Skin epidermis (tissue), 12 donors: ENCODE data around the gene TRMT5.

Experiments
- H3K27ac ChIP-seq, 21 experiments: fragments of 200-600 bp; sonication (generic) in 11 of 21; one replicate each; pipeline ENCODE4 v1.5.0; 2020; ENCODE audit warnings: mild to moderate bottlenecking in 3 of 21, inconsistent platforms in 2 of 21, moderate library complexity in 2 of 21
- H3K4me3 ChIP-seq, 7 experiments: fragments of 200-600 bp; sonication (generic) in 2 of 7; one replicate each; pipeline ENCODE4 v1.5.0; 2020; ENCODE audit warnings: inconsistent platforms in 2 of 7, mild to moderate bottlenecking in 2 of 7, moderate library complexity in 1 of 7

Gene TRMT5

GRCh38 chr14:60968671-60969070 lies 12.2 kb downstream of the TRMT5 start:
- no peak overlapping the region for H3K27ac ChIP-seq

GRCh38 chr14:60968099-60968498 lies 12.8 kb downstream of the TRMT5 start:
- Histone ChIP-seq H3K4me3 (no peak overlapping the region), H3K27ac (no peak overlapping the region)

More at GRCh38 chr14:60968671-60969070, 12.2 kb downstream of the TRMT5 start:
- no peak overlapping the region for H3K4me3 ChIP-seq

- H3K4me3 ChIP-seq: no peak overlapping the region
These were observed 15.5 kb downstream of the TRMT5 start for GRCh38 chr14:60965402-60965801.

GRCh38 chr14:60964904-60965303 lies 16.0 kb downstream of the TRMT5 start:
- no peak overlapping the region for H3K4me3 ChIP-seq
- H3K27ac ChIP-seq: no peak overlapping the region

More at GRCh38 chr14:60965402-60965801, 15.5 kb downstream of the TRMT5 start:
- H3K27ac ChIP-seq: no peak overlapping the region

- no peak overlapping the region for H3K27ac ChIP-seq
These were observed 17.1 kb downstream of the TRMT5 start for GRCh38 chr14:60963761-60964160.

GRCh38 chr14:60958146-60958545 lies 22.7 kb downstream of the TRMT5 start:
- H3K4me3 ChIP-seq: no peak overlapping the region
- H3K27ac ChIP-seq: no peak overlapping the region

More at GRCh38 chr14:60963761-60964160, 17.1 kb downstream of the TRMT5 start:
- H3K4me3 ChIP-seq: no peak overlapping the region

DNA sequence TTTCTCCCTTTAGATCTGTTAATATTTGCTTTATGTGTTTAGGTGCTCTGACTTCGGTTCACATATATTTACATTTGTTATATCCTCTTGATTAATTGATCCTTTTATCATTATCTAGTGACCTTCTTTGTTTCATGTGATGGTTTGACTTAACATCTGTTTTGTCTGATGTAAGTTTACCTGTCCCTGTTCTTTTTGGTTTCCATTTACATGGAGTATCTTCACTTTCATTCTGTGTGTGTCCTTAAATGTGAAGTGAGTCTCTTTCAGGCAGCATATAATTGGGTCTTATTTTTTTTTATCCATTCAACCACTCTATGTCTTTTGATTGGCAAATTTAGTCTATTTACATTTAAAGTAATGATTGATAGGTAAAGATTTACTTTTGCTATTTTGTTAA lies 24.2 kb downstream of the TRMT5 start:
- no peak overlapping the region for H3K27ac ChIP-seq
- no peak overlapping the region for H3K4me3 ChIP-seq

GRCh38 chr14:60956202-60956601 lies 24.7 kb downstream of the TRMT5 start:
- H3K27ac ChIP-seq: no peak overlapping the region
- no peak overlapping the region for H3K4me3 ChIP-seq

GRCh38 chr14:60951776-60952435 lies 29.0 kb downstream of the TRMT5 start:
- Histone ChIP-seq H3K27ac (no peak overlapping the region), H3K4me3 (no peak overlapping the region)

DNA sequence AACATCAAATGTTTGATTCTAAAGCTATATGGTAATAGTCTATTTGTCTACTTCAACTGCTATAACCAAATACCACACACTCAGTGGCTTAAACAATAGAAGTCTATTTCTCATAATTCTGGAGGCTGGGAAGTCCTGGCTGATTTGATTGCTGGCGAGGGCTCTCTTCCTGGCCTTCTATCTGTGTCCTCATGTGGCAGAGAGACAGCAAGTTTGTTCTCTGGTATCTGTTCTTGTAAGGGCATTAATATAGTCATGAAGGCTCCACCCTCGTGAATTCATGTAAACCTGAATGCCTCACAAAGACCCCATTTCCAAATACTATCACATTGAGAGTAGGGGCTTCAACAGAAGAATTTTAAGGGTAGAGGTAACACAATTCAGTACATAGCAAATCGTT lies 34.1 kb downstream of the TRMT5 start:
- no peak overlapping the region for H3K27ac ChIP-seq
- H3K4me3 ChIP-seq: no peak overlapping the region

DNA sequence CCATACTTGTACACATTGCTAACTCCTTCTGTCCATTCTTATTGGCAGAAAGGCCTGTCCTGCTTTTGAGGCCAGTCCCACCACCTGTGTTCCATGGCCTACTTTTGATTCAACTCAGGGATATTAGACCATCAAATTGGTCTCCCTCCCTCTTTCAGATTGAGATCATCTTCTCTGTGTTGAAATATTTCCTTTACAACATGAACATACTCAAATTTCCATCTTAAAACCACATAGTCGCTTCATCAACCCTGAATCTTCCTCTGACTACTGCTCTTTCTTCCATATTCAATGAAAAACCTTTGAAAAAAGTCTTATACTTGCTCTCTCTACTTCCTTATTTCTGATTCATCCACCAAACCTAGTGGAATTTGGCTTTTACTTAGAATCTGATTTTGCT lies 34.9 kb downstream of the TRMT5 start:
- no peak overlapping the region for H3K27ac ChIP-seq
- H3K4me3 ChIP-seq: no peak overlapping the region

DNA sequence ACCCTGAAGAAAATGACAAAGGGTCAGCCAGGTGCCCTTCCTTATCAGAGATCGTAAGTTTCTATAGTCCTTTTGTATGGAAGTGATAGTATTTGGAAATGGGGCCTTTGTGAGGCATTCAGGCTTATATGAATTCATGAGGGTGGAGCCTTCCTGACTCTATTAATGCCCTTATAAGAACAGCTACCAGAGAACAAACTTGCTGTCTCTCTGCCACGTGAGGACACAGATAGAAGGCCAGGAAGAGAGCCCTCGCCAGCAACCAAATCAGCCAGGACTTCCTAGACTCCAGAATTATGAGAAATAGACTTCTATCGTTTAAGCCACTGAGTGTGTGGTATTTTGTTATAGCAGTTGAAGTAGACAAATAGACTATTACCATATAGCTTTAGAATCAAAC lies 36.7 kb downstream of the TRMT5 start:
- Histone ChIP-seq H3K27ac (no peak overlapping the region), H3K4me3 (no peak overlapping the region)

- no peak overlapping the region for H3K27ac ChIP-seq
- H3K4me3 ChIP-seq: no peak overlapping the region
These were observed 37.2 kb downstream of the TRMT5 start for GRCh38 chr14:60943637-60944032.

DNA sequence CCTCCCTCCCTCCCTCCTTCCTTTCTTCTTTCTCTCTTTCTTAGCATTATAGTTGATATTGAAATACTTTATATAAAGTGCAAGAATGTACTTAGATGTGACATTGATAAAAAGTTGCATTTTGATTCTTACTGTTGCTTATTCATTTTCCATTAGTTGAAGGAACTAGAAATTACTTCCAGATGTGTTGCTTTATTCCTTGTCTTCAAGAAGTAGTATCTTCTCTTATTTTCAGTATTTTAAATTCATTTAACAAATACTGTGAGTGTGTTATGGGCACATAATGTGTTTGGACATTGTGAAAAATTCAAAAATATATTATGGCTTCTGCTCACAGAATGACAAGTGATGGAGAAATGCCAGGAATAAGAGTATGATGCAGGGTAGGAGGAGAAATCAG lies 45.6 kb downstream of the TRMT5 start:
- no peak overlapping the region for H3K27ac ChIP-seq
- H3K4me3 ChIP-seq: no peak overlapping the region

GRCh38 chr14:60933920-60934655 lies 46.8 kb downstream of the TRMT5 start:
- Histone ChIP-seq H3K27ac (no peak overlapping the region), H3K4me3 (no peak overlapping the region)

GRCh38 chr14:60931218-60931617 lies 49.7 kb downstream of the TRMT5 start:
- Histone ChIP-seq H3K27ac (no peak overlapping the region), H3K4me3 (no peak overlapping the region)

DNA sequence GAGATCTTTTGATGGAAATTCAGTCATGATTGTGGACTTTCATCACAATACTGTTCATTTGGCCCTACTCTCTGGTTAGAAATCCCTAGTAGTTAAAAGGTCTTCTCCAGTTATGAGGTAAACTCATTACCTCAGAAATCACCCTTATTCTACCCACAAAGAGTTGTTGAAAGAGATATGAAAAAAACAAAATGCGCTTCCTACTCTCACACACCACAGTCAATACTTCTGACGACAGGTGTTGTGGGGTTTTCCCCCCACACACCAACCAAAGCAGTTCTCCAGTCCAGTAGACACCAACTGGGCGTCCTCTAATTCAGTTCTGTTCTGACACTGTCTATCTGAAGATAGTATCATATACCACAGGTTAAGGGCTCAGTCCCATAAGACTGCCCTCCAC lies 54.9 kb downstream of the TRMT5 start:
- Histone ChIP-seq H3K4me3 (no peak overlapping the region), H3K27ac (no peak overlapping the region)

- no peak overlapping the region for H3K27ac ChIP-seq
- H3K4me3 ChIP-seq: no peak overlapping the region
These were observed 55.6 kb downstream of the TRMT5 start for GRCh38 chr14:60925286-60925685.

DNA sequence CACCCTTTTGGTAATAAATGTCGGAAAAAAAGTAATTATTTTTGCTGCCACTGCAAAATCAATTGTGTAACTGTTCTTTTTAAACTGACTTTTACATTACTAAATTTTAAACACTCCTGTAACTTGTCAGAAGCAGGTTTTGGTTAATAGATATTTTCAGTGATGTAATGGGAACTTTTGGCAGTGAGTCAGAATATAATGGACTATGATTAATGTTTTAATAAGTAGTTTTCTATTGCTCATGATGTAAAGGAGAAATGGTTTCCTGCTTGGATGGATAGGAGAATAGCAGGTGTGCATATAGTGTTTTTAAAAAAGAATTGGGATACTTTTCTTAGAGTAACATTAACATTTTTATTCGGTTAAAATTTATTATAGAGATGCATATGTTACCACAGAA lies 58.8 kb downstream of the TRMT5 start:
- H3K4me3 ChIP-seq: no peak overlapping the region
- no peak overlapping the region for H3K27ac ChIP-seq
